Posterior vena cava (tissue), 2 donors: ENCODE results near the gene GPR151. TPM values are rescaled to one million over a fixed set of nuclear protein-coding genes. Genes with fewer than 3 reads are reported as not detected.

ENCODE experiments used
- DNase-seq: peaks from one replicate; pipeline ENCODE4 v3.0.0-alpha.2; 2020; ENCODE audit warnings: low spot score
- intact Hi-C, 2 donors: fragments of 100-400 bp; cut with DNase I; formaldehyde crosslinking; loops; one replicate each; pipeline versions ENCODE4 v1.14.1 to v1.14.2; 2022 to 2023
- total RNA-seq, 2 donors: library from RNA; stranded (reverse); fragmentation: NEBNext Ultra II Directional; extraction: Animal tissue kit (Norgen Biotek cat#: 25700); gene quantifications; one replicate each; pipeline ENCODE4 v1.2.1, GENCODE V29; 2021
- donor health status: DM: yes; HTN: yes; CAD: no.
- donor health status: DM: yes; HTN: yes; CAD: no.

Gene GPR151
- total RNA-seq, 2 donors from 2014 or later: not detected

GRCh38 chr5:146466521-146467349 is 49.3 kb downstream of the GPR151 start:
- DNase-seq: no peak
- intact Hi-C loops: no loop called here

GRCh38 chr5:146463446-146463845 is 52.5 kb downstream of the GPR151 start:
- intact Hi-C loops: no loop called here
- no peak for DNase-seq

Other genes starting within 250 kb of the GPR151 start
- gene POU4F3, start 177.4 kb downstream of the GPR151 start, total RNA-seq: under 1 TPM in 1 of 2 donors, not detected in 1; 0.10 TPM
- 10 to 100 TPM; 41.7 to 49.9 TPM for gene TCERG1, start 68.9 kb downstream of the GPR151 start, total RNA-seq